MV-4-11 (cell line): ENCODE results near the gene KRTAP1-1.
"Not testable (repeated sequence)": the region's sequence is repeated elsewhere in the genome, so short reads cannot be mapped to it uniquely, and the experiment has no call there.

ENCODE experiments used
- DNase-seq: peaks from one replicate; lab custom pipeline; 2025; lab: John Stamatoyannopoulos, UW

The KRTAP1-1 gene

GRCh38 chr17:41055130-41055529 is 13.9 kb upstream of the KRTAP1-1 start, which contains the start of gene KRTAP2-2:
Gene KRTAP2-2 (minus strand): TSS chr17:41055230. CDS start chr17:41055211, 19 bp downstream.
- DNase-seq, result not testable (repeated sequence)

- DNase-seq, result not testable (repeated sequence)
Observed at GRCh38 chr17:41054556-41054955, 13.3 kb upstream of the KRTAP1-1 start.

- DNase-seq, result no peak
Observed at GRCh38 chr17:41054025-41054424, 12.8 kb upstream of the KRTAP1-1 start.

- DNase-seq, result no peak
Observed at GRCh38 chr17:41052566-41052965, 11.3 kb upstream of the KRTAP1-1 start.

- DNase-seq, result peak; percentile 39
Observed at GRCh38 chr17:41049110-41049509, 7.9 kb upstream of the KRTAP1-1 start.

- DNase-seq, result no peak
Observed at GRCh38 chr17:41048441-41048840, 7.2 kb upstream of the KRTAP1-1 start.

GRCh38 chr17:41046735-41047465 is 5.7 kb upstream of the KRTAP1-1 start, which contains the start of gene KRTAP2-1:
Gene KRTAP2-1 (minus strand): TSS chr17:41047316. CDS start chr17:41047267, 49 bp downstream.
- not testable (repeated sequence) for DNase-seq

- no peak for DNase-seq
Observed at GRCh38 chr17:41042953-41043352, 1.7 kb upstream of the KRTAP1-1 start.

GRCh38 chr17:41037853-41038350 is 3.3 kb downstream of the KRTAP1-1 start:
- DNase-seq, result no peak

- DNase-seq, result not testable (repeated sequence)
Observed at GRCh38 chr17:41034346-41034935, 6.8 kb downstream of the KRTAP1-1 start, which contains the start of gene KRTAP1-3. Gene KRTAP1-3 (minus strand): TSS chr17:41034874. CDS start chr17:41034821, 53 bp downstream.

GRCh38 chr17:41029633-41030245 is 11.5 kb downstream of the KRTAP1-1 start, which contains the start of gene KRTAP1-4:
Gene KRTAP1-4 (minus strand): TSS chr17:41030195. CDS start chr17:41030078, 117 bp downstream.
- DNase-seq, result no peak

GRCh38 chr17:41026715-41027471 is 14.4 kb downstream of the KRTAP1-1 start, which contains the start of gene KRTAP1-5:
Gene KRTAP1-5 (minus strand): TSS chr17:41027208. CDS start chr17:41027155, 53 bp downstream.
- no peak for DNase-seq

- DNase-seq, result peak; percentile 17
Observed at GRCh38 chr17:41024697-41025096, 16.6 kb downstream of the KRTAP1-1 start.

- DNase-seq, result no peak
Observed at GRCh38 chr17:41020336-41020735, 20.9 kb downstream of the KRTAP1-1 start.

GRCh38 chr17:41019415-41019814 is 21.8 kb downstream of the KRTAP1-1 start:
- no peak for DNase-seq

GRCh38 chr17:41018541-41018940 is 22.7 kb downstream of the KRTAP1-1 start:
- peak; percentile 10 for DNase-seq

- DNase-seq, result no peak
Observed at GRCh38 chr17:41016578-41017215, 24.6 kb downstream of the KRTAP1-1 start.

- no peak for DNase-seq
Observed at GRCh38 chr17:41015454-41015853, 25.8 kb downstream of the KRTAP1-1 start.

- no peak for DNase-seq
Observed at GRCh38 chr17:41013606-41014005, 27.6 kb downstream of the KRTAP1-1 start.

GRCh38 chr17:41013181-41013580 is 28.1 kb downstream of the KRTAP1-1 start:
- DNase-seq, result no peak
